HepG2 (cell line): Measurements from ENCODE around the gene MMRN2. TPM values are rescaled to one million over a fixed set of nuclear protein-coding genes. Genes with fewer than 3 reads are reported as not detected.

Experiments
- ATAC-seq: fragments of 200-7000 bp; cut with Tn5 transposase; 3 replicates; pipeline ENCODE4 v1.9.1; 2020; ENCODE audit warnings: mild to moderate bottlenecking, moderate library complexity
- BruUV-seq: library from RNA; stranded (reverse); fragments of 400-500 nt; replicated peaks from 2 replicates; lab custom pipeline; 2021; lab: Mats Ljungman, UMichigan
- CTCF ChIA-PET: fragments of 300-600 bp; formaldehyde crosslinking; extraction: SDS; loops from one replicate; lab custom pipeline; 2021; ENCODE audit warnings: low total read pairs, inconsistent platforms, low intra/inter-chr PET ratio; lab: Yijun Ruan, JAX
- POLR2A ChIA-PET: fragments of 350-600 bp; sonication (Branson Sonifier 250); formaldehyde crosslinking; loops from one replicate; lab custom pipeline; 2020; ENCODE audit warnings: antibody characterized with exemption, inconsistent platforms; lab: Yijun Ruan, JAX
- DNase-seq: peaks from one replicate; pipeline ENCODE4 v3.0.0-alpha.2; 2015; ENCODE audit warnings: low spot score
- FAIRE-seq: peaks from 3 replicates; lab custom pipeline; 2011; peaks lifted over from hg19 to GRCh38; lab: Jason Lieb, UNC
- H2AFZ ChIP-seq: one replicate; pipeline ENCODE4 v1.6.1; 2011; ENCODE audit warnings: low read length, inconsistent platforms
- H3K27ac ChIP-seq: fragments of 300-600 bp; 3 replicates; pipeline ENCODE4 v1.8.0; 2011; ENCODE audit warnings: mixed run types, mild to moderate bottlenecking, mixed read lengths, low read length, inconsistent platforms; ENCODE audit not compliant: insufficient read depth; ENCODE audit errors: extremely low read length
- H3K27me3 ChIP-seq, 2 experiments: fragments of 200-600 bp in 1 of 2; 2 replicates in 1 of 2; 3 replicates in 1 of 2; pipeline versions ENCODE4 v1.6.0 to v1.8.0; 2011; ENCODE audit warnings: low read length in 2 of 2, mild to moderate bottlenecking in 2 of 2, moderate library complexity in 2 of 2, inconsistent platforms in 1 of 2; ENCODE audit not compliant: insufficient read depth in 2 of 2, control insufficient read depth in 1 of 2
- H3K36me3 ChIP-seq, 2 experiments: fragments of 200-600 bp in 1 of 2; replicated peaks in 1 of 2; 2 replicates in 1 of 2; 3 replicates in 1 of 2; pipeline versions ENCODE4 v1.5.1 to v1.8.0; 2011; ENCODE audit warnings: low read length in 2 of 2, inconsistent platforms in 1 of 2; ENCODE audit not compliant: insufficient read depth in 2 of 2, control insufficient read depth in 1 of 2
- H3K4me1 ChIP-seq: 2 replicates; pipeline ENCODE4 v1.5.1; 2012; ENCODE audit warnings: low read length, inconsistent platforms; ENCODE audit not compliant: insufficient read depth
- H3K4me2 ChIP-seq: 2 replicates; pipeline ENCODE4 v1.6.0; 2011; ENCODE audit warnings: low read depth, low read length, inconsistent platforms
- H3K4me3 ChIP-seq, 3 experiments: fragments of 200-600 bp in 1 of 3; sonication (generic), shearing (Covaris generic) in 1 of 3; replicated peaks in 1 of 3; 2 replicates each; pipeline ENCODE4 v1.5.1; 2011 to 2016; ENCODE audit warnings: low read length in 3 of 3, inconsistent platforms in 2 of 3, low read depth in 2 of 3, mild to moderate bottlenecking in 2 of 3, control low read depth in 1 of 3, mixed read lengths in 1 of 3; ENCODE audit not compliant: insufficient read depth in 1 of 3
- H3K79me2 ChIP-seq: one replicate; pipeline ENCODE4 v1.6.1; 2011; ENCODE audit warnings: low read length, inconsistent platforms; ENCODE audit not compliant: insufficient read depth
- H3K9ac ChIP-seq: 2 replicates; pipeline ENCODE4 v1.6.0; 2011; ENCODE audit warnings: mild to moderate bottlenecking, low read depth, low read length, inconsistent platforms; ENCODE audit not compliant: insufficient read depth
- H3K9me3 ChIP-seq: 2 replicates; pipeline ENCODE4 v1.5.1; 2012; ENCODE audit warnings: mild to moderate bottlenecking, low read length
- H4K20me1 ChIP-seq: 2 replicates; pipeline ENCODE4 v1.6.0; 2011; ENCODE audit warnings: inconsistent platforms, mild to moderate bottlenecking, low read length, moderate library complexity; ENCODE audit not compliant: insufficient read depth
- ATF7 ChIP-seq, 2 experiments: fragments of 450-650 bp in 1 of 2; sonication (generic) in 1 of 2; formaldehyde crosslinking in 1 of 2; IDR thresholded peaks; 2 replicates each; pipeline versions ENCODE4 v1.4.0 to v1.6.1; 2016 to 2020; ENCODE audit warnings: antibody characterized with exemption in 1 of 2, mild to moderate bottlenecking in 1 of 2, missing genetic modification reagents in 1 of 2
- MEF2D ChIP-seq: sonication (generic); formaldehyde crosslinking; IDR thresholded peaks from 2 replicates; pipeline ENCODE4 v1.5.1; 2020; ENCODE audit warnings: mild to moderate bottlenecking, missing genetic modification reagents
- ZNF484 ChIP-seq: sonication (generic); formaldehyde crosslinking; IDR thresholded peaks from 2 replicates; pipeline ENCODE4 v1.5.1; 2020; ENCODE audit warnings: mild to moderate bottlenecking, low read depth, missing genetic modification reagents, borderline replicate concordance
- ZNF512 ChIP-seq: sonication (generic); formaldehyde crosslinking; IDR thresholded peaks from 2 replicates; pipeline ENCODE4 v1.4.0; 2020; ENCODE audit warnings: mild to moderate bottlenecking, missing genetic modification reagents
- ZNF512B ChIP-seq: sonication (generic); formaldehyde crosslinking; IDR thresholded peaks from 2 replicates; pipeline ENCODE4 v1.5.1; 2020; ENCODE audit warnings: missing genetic modification reagents, mild to moderate bottlenecking, borderline replicate concordance
- ZNF550 ChIP-seq: sonication (generic); formaldehyde crosslinking; IDR thresholded peaks from 2 replicates; pipeline ENCODE4 v1.4.0; 2020; ENCODE audit warnings: mild to moderate bottlenecking, missing genetic modification reagents, borderline replicate concordance
- ZNF670 ChIP-seq: sonication (generic); formaldehyde crosslinking; IDR thresholded peaks from 2 replicates; pipeline ENCODE4 v1.8.0; 2022; ENCODE audit warnings: mild to moderate bottlenecking, missing genetic modification reagents, borderline replicate concordance
- WGBS: methylation state at CpG from one replicate; pipeline ENCODE4 v1.1.6; 2017; ENCODE audit warnings: low lambda C conversion rate; 5-methylcytosine and 5-hydroxymethylcytosine counted together
- in situ Hi-C: cut with HindIII; loops from 2 replicates; pipeline ENCODE4 v1.10.0; 2017; ENCODE audit warnings: low pct_unique_long_range_greater_than_20kb; ENCODE audit not compliant: extremely low pct_ligation_motif_present
- intact Hi-C: fragments of 100-400 bp; cut with micrococcal nuclease; formaldehyde crosslinking; loops from one replicate; pipeline ENCODE4 v1.10.0; 2022; ENCODE audit not compliant: unreplicated experiment
- polyA plus RNA-seq, 8 experiments: library from polyadenylated mRNA; depleted of rRNA in 3 of 8; stranded (reverse) in 7 of 8; unstranded in 1 of 8; fragments of >200 nt; fragmentation: Illumina TruSeq in 4 of 8; extraction: Trizol in 4 of 8; gene quantifications; 2 replicates each; pipeline versions ENCODE4 v1.2.1 to v1.2.3, GENCODE V29; 2011 to 2016; ENCODE audit warnings: low read depth in 4 of 8, missing spikeins in 1 of 8, mixed read lengths in 1 of 8; ENCODE audit not compliant: insufficient read depth in 1 of 8
- total RNA-seq, 5 experiments: library from RNA; depleted of rRNA; stranded (reverse); fragments of >200 nt; fragmentation: Illumina TruSeq; extraction: Trizol; gene quantifications; 2 replicates each; pipeline ENCODE4 v1.2.3, GENCODE V29; 2016; ENCODE audit warnings: low read depth in 1 of 5

The MMRN2 gene
- total and polyA plus RNA-seq, 2 of the 13 experiments (the other 11 are each of a cell fraction or from before 2014, with no cell fraction given): 0.04 TPM; not detected in 1

DNA sequence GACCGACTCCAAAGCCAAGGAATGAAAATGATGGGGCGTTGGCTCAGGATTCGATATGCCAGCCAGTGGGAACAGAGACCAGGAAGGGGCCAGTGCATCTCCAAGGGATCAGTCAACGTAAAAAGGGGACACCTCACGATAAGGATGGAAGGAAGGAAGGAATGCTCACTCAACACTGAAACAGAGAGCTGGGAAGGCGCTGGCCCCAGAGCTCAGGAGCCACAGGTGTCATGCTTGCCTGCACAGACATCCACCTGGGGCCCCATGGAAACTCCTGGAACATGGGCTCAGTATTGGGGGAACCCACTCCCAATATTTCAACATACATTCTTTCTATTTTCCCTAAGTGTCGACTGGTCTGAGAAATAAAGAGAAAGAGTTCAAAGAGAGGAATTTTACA, 5.3 kb downstream of the MMRN2 start:
- H3K36me3 ChIP-seq: no peaks in the 10 kb centered on the region
- intact Hi-C loops: no loop called here
- no peaks in the 10 kb centered on the region for H3K79me2 ChIP-seq
- TF ChIP-seq ZNF670 (CRISPR knock-in tag): no peak
- TF ChIP-seq ZNF512B (CRISPR knock-in tag): no peak
- TF ChIP-seq ZNF550 (CRISPR knock-in tag): no peak
- no peak for TF ChIP-seq ZNF484
- no peak for TF ChIP-seq ATF7 (IDR thresholded peaks at IDR 0.05)
- no peak for TF ChIP-seq ATF7 (CRISPR knock-in tag; IDR thresholded peaks at IDR 0.05)
- no peak for TF ChIP-seq ZNF512 (CRISPR knock-in tag)
- TF ChIP-seq MEF2D (CRISPR knock-in tag): no peak
- TF ChIP-seq, all 625 proteins: peak for 0
- Histone ChIP-seq H3K27me3 (peaks cover 3 to 35% of the 10 kb centered on the region in 2 experiments; a peak in 4 of 5 replicates), H3K4me3 (no peak overlapping the region), H3K9ac (no peak overlapping the region), H3K4me1 (peaks cover 18% of the 10 kb centered on the region), H2AFZ (no peak overlapping the region), H4K20me1 (no peaks in the 10 kb centered on the region), H3K4me2 (no peak overlapping the region), H3K9me3 (no peaks in the 10 kb centered on the region), H3K27ac (no peak overlapping the region)
- no peak for ATAC-seq
- WGBS: 51% methylated on average over 6 of the region's 7 CpGs
- in situ Hi-C loops: no loop called here
- DNase-seq: no peak
- no TSS peak for BruUV-seq
- ChIA-PET CTCF (no interaction called here), POLR2A (no interaction called here)
- FAIRE-seq: no peak
